Mesenchymal stem cell (in vitro differentiated cells and primary cell): ENCODE results near the gene DPF3.

ENCODE experiments used
- DNase-seq: peaks from one replicate; pipeline ENCODE4 v3.0.0-alpha.2; 2013
- H2AFZ ChIP-seq: one replicate; pipeline ENCODE4 v1.6.1; 2013; ENCODE audit warnings: low read depth, mild to moderate bottlenecking, control low read depth, inconsistent platforms, low read length, moderate library complexity
- H2AK5ac ChIP-seq: 2 replicates; pipeline ENCODE4 v1.6.1; 2013; ENCODE audit warnings: low read length, moderate library complexity, mild to moderate bottlenecking, inconsistent platforms; ENCODE audit not compliant: severe bottlenecking
- H2BK120ac ChIP-seq: one replicate; pipeline ENCODE4 v1.6.1; 2013; ENCODE audit warnings: low read depth, mild to moderate bottlenecking, inconsistent platforms, low read length, moderate library complexity
- H2BK12ac ChIP-seq, 2 experiments: one replicate each; pipeline ENCODE4 v1.6.1; 2013; ENCODE audit warnings: inconsistent platforms in 2 of 2, low read length in 2 of 2, mild to moderate bottlenecking in 2 of 2, moderate library complexity in 2 of 2, control low read depth in 1 of 2
- H2BK15ac ChIP-seq: one replicate; pipeline ENCODE4 v1.6.1; 2013; ENCODE audit warnings: mild to moderate bottlenecking, low read depth, inconsistent platforms; ENCODE audit not compliant: poor library complexity, severe bottlenecking
- H2BK5ac ChIP-seq: 2 replicates; pipeline ENCODE4 v1.6.1; 2013; ENCODE audit warnings: low read depth, mild to moderate bottlenecking, low read length, control low read depth, inconsistent platforms; ENCODE audit not compliant: poor library complexity, severe bottlenecking
- H3K14ac ChIP-seq, 2 experiments: one replicate each; pipeline ENCODE4 v1.6.1; 2013; ENCODE audit warnings: inconsistent platforms in 2 of 2, low read length in 2 of 2, control low read depth in 1 of 2, mild to moderate bottlenecking in 1 of 2, moderate library complexity in 1 of 2
- H3K18ac ChIP-seq, 2 experiments: one replicate each; pipeline ENCODE4 v1.6.1; 2013; ENCODE audit warnings: inconsistent platforms in 2 of 2, low read length in 2 of 2, control low read depth in 1 of 2, low read depth in 1 of 2, mild to moderate bottlenecking in 1 of 2
- H3K23ac ChIP-seq, 2 experiments: one replicate each; pipeline ENCODE4 v1.6.1; 2013; ENCODE audit warnings: inconsistent platforms in 2 of 2, low read length in 2 of 2, mild to moderate bottlenecking in 2 of 2, moderate library complexity in 2 of 2, control low read depth in 1 of 2
- H3K27ac ChIP-seq: 2 replicates; pipeline ENCODE4 v1.5.1; 2013; ENCODE audit warnings: mild to moderate bottlenecking, moderate library complexity, low read length, control low read depth, inconsistent platforms; ENCODE audit not compliant: poor library complexity, severe bottlenecking
- H3K27me3 ChIP-seq, 2 experiments: 2 replicates each; pipeline versions ENCODE4 v1.6.1 to v1.7.0; 2013; ENCODE audit warnings: low read length in 2 of 2, mild to moderate bottlenecking in 2 of 2, moderate library complexity in 2 of 2, control low read depth in 1 of 2, inconsistent platforms in 1 of 2; ENCODE audit not compliant: control insufficient read depth in 1 of 2, insufficient read depth in 1 of 2
- H3K36me3 ChIP-seq, 2 experiments: 2 replicates each; pipeline versions ENCODE4 v1.6.1 to v1.7.0; 2013; ENCODE audit warnings: low read length in 2 of 2, control low read depth in 1 of 2, inconsistent platforms in 1 of 2, low read depth in 1 of 2, mild to moderate bottlenecking in 1 of 2; ENCODE audit not compliant: insufficient read depth in 2 of 2, control insufficient read depth in 1 of 2
- H3K4ac ChIP-seq, 2 experiments: one replicate each; pipeline ENCODE4 v1.6.1; 2013; ENCODE audit warnings: inconsistent platforms in 2 of 2, low read length in 2 of 2, mild to moderate bottlenecking in 2 of 2, moderate library complexity in 2 of 2, control low read depth in 1 of 2, low read depth in 1 of 2
- H3K4me1 ChIP-seq: 2 replicates; pipeline ENCODE4 v1.6.1; 2013; ENCODE audit warnings: low read depth, low read length, control low read depth; ENCODE audit not compliant: control insufficient read depth, insufficient read depth
- H3K4me2 ChIP-seq: 2 replicates; pipeline ENCODE4 v1.6.1; 2013; ENCODE audit warnings: low read length, mild to moderate bottlenecking, inconsistent platforms; ENCODE audit not compliant: poor library complexity, severe bottlenecking
- H3K4me3 ChIP-seq, 2 experiments: 2 replicates each; pipeline versions ENCODE4 v1.5.1 to v1.7.0; 2013; ENCODE audit warnings: low read length in 2 of 2, mild to moderate bottlenecking in 2 of 2, control low read depth in 1 of 2, low read depth in 1 of 2; ENCODE audit not compliant: insufficient read depth in 1 of 2
- H3K79me1 ChIP-seq: replicated peaks from 2 replicates; pipeline ENCODE4 v1.6.1; 2013; ENCODE audit warnings: mild to moderate bottlenecking, control low read depth, low read length, inconsistent platforms; ENCODE audit not compliant: poor library complexity, severe bottlenecking
- H3K9ac ChIP-seq: 2 replicates; pipeline ENCODE4 v1.7.0; 2013; ENCODE audit warnings: mild to moderate bottlenecking, low read length, moderate library complexity
- H3K9me3 ChIP-seq: 2 replicates; pipeline ENCODE4 v1.7.0; 2013; ENCODE audit warnings: mild to moderate bottlenecking, low read length; ENCODE audit not compliant: control insufficient read depth
- H4K8ac ChIP-seq: one replicate; pipeline ENCODE4 v1.6.1; 2013; ENCODE audit warnings: inconsistent platforms, mild to moderate bottlenecking, low read length, moderate library complexity
- H4K91ac ChIP-seq: one replicate; pipeline ENCODE4 v1.6.1; 2013; ENCODE audit warnings: mild to moderate bottlenecking, low read length, inconsistent platforms
- WGBS: methylation state at CpG from one replicate; pipeline ENCODE4 v1.1.7; 2013; ENCODE audit warnings: mixed read lengths; 5-methylcytosine and 5-hydroxymethylcytosine counted together

DPF3 gene

DNA sequence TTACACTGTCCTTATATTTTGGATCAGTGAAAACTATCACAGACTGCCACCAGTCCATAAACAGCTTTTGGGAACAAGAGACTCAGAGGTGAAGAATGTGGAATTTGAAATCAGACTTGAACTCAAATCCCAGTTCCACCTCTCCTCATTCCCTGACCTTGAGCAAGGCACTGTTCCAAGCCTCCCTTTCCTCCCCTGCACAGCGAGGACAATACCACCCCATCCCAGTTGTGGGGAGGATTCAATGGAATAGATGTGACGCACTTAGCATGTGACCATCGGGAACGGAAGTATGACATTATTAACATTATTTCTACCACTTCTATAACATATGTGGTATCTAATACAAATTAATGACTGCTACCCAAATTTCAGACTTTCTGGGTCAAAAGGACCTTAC is 63.5 kb downstream of the DPF3 start:
- Histone ChIP-seq H3K14ac (no peak overlapping the region), H3K18ac (no peak overlapping the region), H3K4ac (no peak overlapping the region), H3K36me3 (peaks cover 0 to 6% of the 10 kb centered on the region in 2 experiments), H3K9me3 (no peaks in the 10 kb centered on the region), H4K91ac (no peak overlapping the region), H2BK12ac (no peak overlapping the region), H2AFZ (no peak overlapping the region), H4K8ac (no peak overlapping the region), H2BK120ac (no peak overlapping the region), H3K23ac (no peak overlapping the region), H2BK15ac (no peak overlapping the region), H2AK5ac (no peak overlapping the region), H3K79me1 (peaks cover 28% of the 10 kb centered on the region), H3K27me3 (peaks cover 0 to 4% of the 10 kb centered on the region in 2 experiments), H3K4me1 (no peaks in the 10 kb centered on the region), H3K4me2 (no peak overlapping the region), H2BK5ac (no peak overlapping the region), H3K27ac (no peak overlapping the region), H3K9ac (no peak overlapping the region), H3K4me3 (no peak overlapping the region)
- no peak for DNase-seq
- 95% methylated on average over 4 of the region's 4 CpGs for WGBS

DNA sequence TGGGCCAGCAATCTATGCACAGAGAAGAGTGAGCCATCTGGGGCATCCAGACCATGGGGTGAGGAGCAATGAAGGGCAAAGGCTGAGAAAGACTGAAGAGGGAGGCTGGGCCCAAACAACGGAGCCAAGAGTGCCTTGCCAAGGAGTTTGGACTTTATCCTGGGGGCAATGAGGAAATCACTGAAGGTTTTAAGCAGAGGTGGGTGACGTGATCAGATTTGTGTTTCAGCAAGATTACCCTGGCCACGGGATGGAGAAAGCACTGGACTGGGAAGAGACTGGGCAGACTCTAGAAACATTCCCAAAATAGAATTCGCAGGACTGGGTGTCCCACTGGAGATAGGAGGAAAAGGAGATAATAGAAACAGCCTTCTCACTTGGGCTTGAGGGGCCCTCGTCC is 65.3 kb downstream of the DPF3 start:
- H3K27me3 ChIP-seq, result peaks cover 0 to 4% of the 10 kb centered on the region in 2 experiments
- H2BK120ac ChIP-seq, result no peak overlapping the region
- H3K18ac ChIP-seq, result no peak overlapping the region
- no peak overlapping the region for H3K27ac ChIP-seq
- no peak overlapping the region for H3K23ac ChIP-seq
- no peak overlapping the region for H3K14ac ChIP-seq
- WGBS, result 91% methylated on average over 5 of the region's 5 CpGs
- no peak overlapping the region for H3K9ac ChIP-seq
- H3K4me3 ChIP-seq, result no peak overlapping the region
- no peak overlapping the region for H2BK5ac ChIP-seq
- no peak overlapping the region for H3K4ac ChIP-seq
- no peak overlapping the region for H2BK12ac ChIP-seq
- DNase-seq, result no peak
- H4K91ac ChIP-seq, result no peak overlapping the region
- H4K8ac ChIP-seq, result no peak overlapping the region
- H2AFZ ChIP-seq, result no peak overlapping the region
- peaks cover 0 to 6% of the 10 kb centered on the region in 2 experiments for H3K36me3 ChIP-seq
- peaks cover 31% of the 10 kb centered on the region for H3K79me1 ChIP-seq
- no peak overlapping the region for H2AK5ac ChIP-seq
- no peak overlapping the region for H3K4me2 ChIP-seq
- no peaks in the 10 kb centered on the region for H3K9me3 ChIP-seq
- H3K4me1 ChIP-seq, result peaks cover 3% of the 10 kb centered on the region
- H2BK15ac ChIP-seq, result no peak overlapping the region

- 92% methylated on average over 4 of the region's 4 CpGs for WGBS
- no peak overlapping the region for H3K4me2 ChIP-seq
These were observed 67.9 kb downstream of the DPF3 start for GRCh38 chr14:72826039-72826438.

DNA sequence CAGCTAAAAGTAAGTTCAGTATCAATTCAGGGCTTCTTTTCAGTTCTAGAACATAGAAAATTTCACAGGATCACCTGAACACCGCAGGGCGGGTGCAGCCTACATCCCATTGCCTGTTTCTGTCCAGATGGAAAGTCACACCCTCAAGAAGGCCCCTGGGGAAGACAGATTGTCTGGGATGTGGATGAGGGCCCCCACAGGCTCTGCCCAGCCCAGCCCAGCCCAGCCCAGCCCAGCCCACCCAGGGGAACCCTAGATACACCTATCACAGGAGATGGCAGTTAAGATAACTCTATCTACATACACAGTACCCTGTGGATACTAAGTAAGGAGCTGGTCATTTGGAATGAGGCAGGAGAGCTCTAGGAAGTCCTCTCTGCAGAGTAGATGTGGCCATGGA is 68.4 kb downstream of the DPF3 start:
- Histone ChIP-seq H3K23ac (no peak overlapping the region), H3K79me1 (peaks cover 26% of the 10 kb centered on the region), H2AFZ (no peak overlapping the region), H2BK15ac (no peak overlapping the region), H3K36me3 (no peaks in the 10 kb centered on the region), H3K27ac (no peak overlapping the region), H3K4ac (no peak overlapping the region), H3K18ac (no peak overlapping the region), H3K27me3 (no peaks in the 10 kb centered on the region), H3K9ac (no peak overlapping the region), H2AK5ac (no peak overlapping the region), H2BK5ac (no peak overlapping the region), H3K14ac (no peak overlapping the region), H3K4me1 (peaks cover 5% of the 10 kb centered on the region), H3K9me3 (no peaks in the 10 kb centered on the region), H4K8ac (no peak overlapping the region), H2BK12ac (no peak overlapping the region), H4K91ac (no peak overlapping the region), H3K4me3 (no peak overlapping the region), H2BK120ac (no peak overlapping the region), H3K4me2 (no peak overlapping the region)
- WGBS, result 100% methylated on average over 2 of the region's 2 CpGs
- DNase-seq, result no peak

More at GRCh38 chr14:72826039-72826438, 67.9 kb downstream of the DPF3 start:
- no peak for DNase-seq
- H3K23ac ChIP-seq, result no peak overlapping the region
- no peak overlapping the region for H3K4ac ChIP-seq
- H3K4me1 ChIP-seq, result peaks cover 5% of the 10 kb centered on the region
- H2BK120ac ChIP-seq, result no peak overlapping the region
- H3K4me3 ChIP-seq, result no peak overlapping the region
- no peak overlapping the region for H3K18ac ChIP-seq
- peaks cover 29% of the 10 kb centered on the region for H3K79me1 ChIP-seq
- H2AFZ ChIP-seq, result no peak overlapping the region
- peaks cover 0 to 3% of the 10 kb centered on the region in 2 experiments for H3K27me3 ChIP-seq
- no peak overlapping the region for H4K8ac ChIP-seq
- H3K36me3 ChIP-seq, result peaks cover 0 to 4% of the 10 kb centered on the region in 2 experiments
- no peak overlapping the region for H4K91ac ChIP-seq
- no peak overlapping the region for H3K14ac ChIP-seq
- no peaks in the 10 kb centered on the region for H3K9me3 ChIP-seq
- no peak overlapping the region for H3K9ac ChIP-seq
- H2BK5ac ChIP-seq, result no peak overlapping the region
- H2BK15ac ChIP-seq, result no peak overlapping the region
- H2BK12ac ChIP-seq, result no peak overlapping the region
- H2AK5ac ChIP-seq, result no peak overlapping the region
- no peak overlapping the region for H3K27ac ChIP-seq
